Stimulated activated naive CD8-positive, alpha-beta T cell treated with anti-CD3 and anti-CD28 coated beads, Interleukin-15, amount 100 ng/mL, for 72 hours (primary cell): ENCODE measurements around the gene NUP205.

Experiments used
- ATAC-seq: fragments of 150-1000 bp; cut with Tn5 transposase; 2 replicates; pipeline ENCODE4 v1.10.0; 2021; ENCODE audit warnings: mild to moderate bottlenecking, moderate library complexity
- DNase-seq, 2 donors: peaks; one replicate each; pipeline ENCODE4 v3.0.0; 2021 to 2022
- H3K27ac Mint-ChIP-seq, 2 donors: one replicate each; pipeline ENCODE4 v1.8.0; 2022; ENCODE audit warnings: mild to moderate bottlenecking in 2 of 2, mixed read lengths in 2 of 2, moderate library complexity in 2 of 2
- H3K27me3 Mint-ChIP-seq: one replicate; pipeline ENCODE4 v1.8.0; 2022; ENCODE audit warnings: mixed read lengths
- H3K4me1 Mint-ChIP-seq: one replicate; pipeline ENCODE4 v1.8.0; 2022; ENCODE audit warnings: mild to moderate bottlenecking, mixed read lengths
- H3K4me3 Mint-ChIP-seq, 2 donors: one replicate each; pipeline ENCODE4 v1.8.0; 2022; ENCODE audit warnings: mild to moderate bottlenecking in 2 of 2, mixed read lengths in 2 of 2, moderate library complexity in 1 of 2
- H3K9me3 Mint-ChIP-seq, 2 donors: one replicate each; pipeline ENCODE4 v1.8.0; 2022; ENCODE audit warnings: mixed read lengths in 2 of 2

The NUP205 gene

DNA sequence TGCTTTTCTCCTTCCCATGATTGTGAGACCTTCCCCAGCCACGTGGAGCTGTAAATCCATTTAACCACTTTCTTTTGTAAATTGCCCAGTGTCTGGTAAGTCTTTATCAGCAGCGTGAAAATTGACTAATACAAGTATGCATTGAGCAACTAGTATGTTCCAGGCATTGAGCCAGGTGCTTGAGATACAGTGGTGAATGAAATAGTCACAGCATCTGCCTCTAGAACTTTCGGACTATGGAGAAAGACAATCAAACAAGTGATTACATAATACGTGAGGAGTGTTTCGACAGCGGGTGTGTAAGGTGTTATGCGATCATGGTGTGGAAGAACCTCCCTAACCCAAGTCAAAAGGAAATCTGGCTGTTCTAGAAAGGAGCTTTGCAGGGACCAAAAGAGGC, 21.6 kb upstream of the NUP205 start:
- Mint-ChIP-seq H3K4me1 (no peaks in the 10 kb centered on the region), H3K9me3 (no peaks in the 10 kb centered on the region), H3K27me3 (peaks cover 14% of the 10 kb centered on the region), H3K4me3 (no peak overlapping the region), H3K27ac (no peak overlapping the region)
- no peak for DNase-seq
- no peak for ATAC-seq

DNA sequence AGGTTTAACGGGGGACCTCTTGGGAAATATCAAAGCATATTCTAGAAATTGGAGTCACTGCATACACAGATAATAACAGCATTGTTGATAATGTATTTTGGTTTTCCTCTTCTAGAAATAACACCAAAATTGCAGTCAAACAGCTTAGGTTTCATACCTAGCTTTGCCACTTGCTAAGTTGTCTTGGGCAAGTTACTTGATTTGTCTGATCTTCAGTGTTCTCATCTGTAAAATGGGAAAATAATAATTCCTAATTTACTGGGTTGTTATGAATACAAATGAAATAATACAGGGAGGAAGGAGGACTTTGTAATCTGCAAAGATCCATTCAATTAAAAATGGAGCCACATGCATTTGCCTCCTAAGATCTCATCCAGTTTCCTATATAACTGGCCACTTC, 20.3 kb upstream of the NUP205 start:
- Mint-ChIP-seq H3K27me3 (peaks cover 14% of the 10 kb centered on the region), H3K9me3 (no peaks in the 10 kb centered on the region), H3K4me1 (no peaks in the 10 kb centered on the region), H3K27ac (no peak overlapping the region), H3K4me3 (no peak overlapping the region)
- DNase-seq (no peak), ATAC-seq (no peak)

DNA sequence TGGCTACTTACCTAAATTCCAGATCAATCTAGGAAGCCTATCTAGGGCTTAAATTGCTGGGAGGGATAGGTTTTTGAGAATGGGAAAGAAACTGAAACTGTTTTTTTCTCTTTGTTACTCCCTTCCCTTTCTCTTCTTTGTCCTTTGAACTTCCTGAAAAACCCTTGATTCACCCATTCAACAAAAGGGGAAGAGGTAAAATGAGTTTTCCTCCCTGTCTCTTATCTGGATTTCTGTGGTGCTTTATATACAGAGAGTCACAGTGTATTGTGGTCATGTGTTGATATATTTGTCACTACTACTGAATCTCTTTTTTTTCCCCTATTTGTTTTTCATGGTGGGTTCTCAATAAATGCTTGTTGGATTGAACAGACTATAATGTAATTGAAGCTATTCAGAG, 19.8 kb upstream of the NUP205 start:
- H3K27me3 Mint-ChIP-seq: peaks cover 14% of the 10 kb centered on the region
- H3K4me3 Mint-ChIP-seq: no peak overlapping the region
- no peaks in the 10 kb centered on the region for H3K9me3 Mint-ChIP-seq
- no peaks in the 10 kb centered on the region for H3K4me1 Mint-ChIP-seq
- H3K27ac Mint-ChIP-seq: no peak overlapping the region
- no peak for DNase-seq
- no peak for ATAC-seq

DNA sequence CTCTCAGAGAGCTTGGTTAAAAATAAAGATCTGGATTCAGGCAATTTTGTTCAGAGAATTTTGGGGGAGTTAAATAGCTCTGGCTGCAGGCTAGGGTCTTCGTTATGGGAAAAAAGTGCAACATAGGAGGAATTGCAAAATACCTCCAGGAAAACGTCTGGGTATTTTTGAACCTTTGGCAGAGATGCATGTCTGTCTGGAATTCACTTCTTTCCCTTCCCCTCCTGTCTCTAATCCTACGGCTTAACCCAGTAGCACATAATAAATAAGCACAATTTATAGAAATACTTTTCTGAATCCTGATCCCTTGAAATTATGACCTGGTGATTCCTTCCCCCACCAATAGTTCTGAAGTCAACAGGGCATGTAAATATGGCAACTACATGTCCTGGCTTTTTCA, 19.3 kb upstream of the NUP205 start:
- ATAC-seq (no peak), DNase-seq (no peak)
- H3K27me3 Mint-ChIP-seq: peaks cover 14% of the 10 kb centered on the region
- H3K9me3 Mint-ChIP-seq: no peaks in the 10 kb centered on the region
- no peak overlapping the region for H3K4me3 Mint-ChIP-seq
- H3K4me1 Mint-ChIP-seq: no peaks in the 10 kb centered on the region
- H3K27ac Mint-ChIP-seq: no peak overlapping the region

DNA sequence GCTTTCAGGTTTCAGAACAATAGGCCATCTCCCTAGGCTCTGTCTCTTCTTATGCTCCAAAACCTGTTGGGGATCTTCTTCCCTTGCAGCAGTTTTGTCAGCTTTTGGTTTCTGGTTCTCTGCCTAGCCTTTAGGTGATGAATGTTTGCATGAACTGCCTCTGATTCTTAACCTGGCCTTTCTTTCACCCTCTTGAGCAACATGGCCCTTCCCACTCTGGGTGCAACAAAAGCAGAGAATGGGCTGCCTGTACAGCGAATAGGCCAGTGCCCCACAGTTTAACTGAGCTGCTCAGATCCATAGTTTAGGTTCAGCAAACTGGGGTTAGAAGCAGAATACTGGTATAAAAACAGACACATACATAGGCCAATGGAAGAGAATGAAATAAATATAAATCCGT, 18.1 kb upstream of the NUP205 start:
- Mint-ChIP-seq H3K4me1 (no peaks in the 10 kb centered on the region), H3K27ac (no peak overlapping the region), H3K27me3 (peaks cover 14% of the 10 kb centered on the region), H3K4me3 (no peak overlapping the region), H3K9me3 (no peaks in the 10 kb centered on the region)
- DNase-seq (no peak), ATAC-seq (no peak)

DNA sequence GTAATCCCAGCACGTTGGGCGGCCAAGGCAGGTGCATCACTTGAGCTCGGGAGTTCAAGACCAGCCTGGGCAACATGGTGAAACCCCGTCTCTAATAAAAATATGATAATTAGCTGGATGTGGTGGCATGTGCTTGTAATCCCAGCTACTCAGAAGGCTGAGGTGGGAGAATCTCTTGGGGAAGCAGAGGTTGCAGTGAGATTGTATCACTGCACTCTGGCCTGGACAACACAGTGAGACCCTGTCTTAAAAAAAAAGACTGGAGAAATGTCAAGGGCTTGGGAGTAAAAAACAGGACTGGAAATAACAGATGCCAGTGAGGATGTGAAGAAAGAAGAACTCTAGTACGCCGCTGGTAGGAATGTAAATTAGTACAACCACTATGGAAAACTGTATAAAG, 16.7 kb upstream of the NUP205 start:
- Mint-ChIP-seq H3K27me3 (peaks cover 11% of the 10 kb centered on the region), H3K9me3 (no peaks in the 10 kb centered on the region), H3K4me3 (no peak overlapping the region), H3K27ac (no peak overlapping the region), H3K4me1 (no peaks in the 10 kb centered on the region)
- DNase-seq: no peak
- no peak for ATAC-seq

- H3K27me3 Mint-ChIP-seq: peaks cover 10% of the 10 kb centered on the region
- ATAC-seq: no peak
- H3K4me3 Mint-ChIP-seq: no peak overlapping the region
- DNase-seq: no peak
- H3K4me1 Mint-ChIP-seq: no peaks in the 10 kb centered on the region
- no peak overlapping the region for H3K27ac Mint-ChIP-seq
- no peaks in the 10 kb centered on the region for H3K9me3 Mint-ChIP-seq
Measured at GRCh38 chr7:135550196-135550595, 7.5 kb upstream of the NUP205 start.

DNA sequence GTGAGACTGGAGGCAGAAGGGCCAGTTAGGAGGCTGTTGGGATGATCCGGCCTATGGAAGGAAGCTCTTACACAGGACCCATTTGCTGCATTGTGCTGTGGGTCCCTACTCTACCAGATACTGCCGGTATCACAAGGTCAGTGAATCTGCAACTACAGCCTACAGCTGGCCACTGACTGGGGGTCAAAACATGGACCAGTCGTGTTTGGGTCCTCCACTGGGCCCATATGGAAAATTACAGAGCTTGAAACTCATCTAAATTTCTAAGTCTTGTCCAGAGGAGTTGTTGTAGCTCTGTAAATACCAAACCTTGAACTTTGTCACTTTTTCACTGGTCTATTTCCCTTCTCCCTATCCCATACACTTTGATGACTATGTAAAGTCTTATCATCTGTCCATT, 5.6 kb upstream of the NUP205 start:
- H3K27ac Mint-ChIP-seq: no peak overlapping the region
- ATAC-seq: no peak
- H3K9me3 Mint-ChIP-seq: no peaks in the 10 kb centered on the region
- no peak overlapping the region for H3K4me3 Mint-ChIP-seq
- DNase-seq: no peak
- peaks cover 10% of the 10 kb centered on the region for H3K27me3 Mint-ChIP-seq
- no peaks in the 10 kb centered on the region for H3K4me1 Mint-ChIP-seq

DNA sequence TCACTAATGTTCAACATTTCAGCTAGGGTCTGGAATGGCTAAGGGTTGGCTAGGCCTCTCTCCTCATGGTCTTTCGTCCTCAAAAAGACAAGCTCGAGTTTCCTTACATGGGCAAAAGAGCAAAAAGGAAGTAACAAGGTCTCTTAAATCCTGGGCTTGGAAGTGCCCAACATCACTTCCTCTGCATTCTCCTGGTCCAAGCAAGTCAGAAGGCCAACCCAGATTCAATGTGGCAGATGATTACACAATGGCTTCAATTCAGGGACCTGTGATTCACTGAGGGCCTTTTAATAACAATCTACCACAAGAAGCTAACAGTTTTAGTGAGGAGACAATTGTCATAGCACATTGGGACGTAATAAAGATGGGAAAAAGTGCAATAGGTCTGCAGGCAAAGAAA, 4.4 kb upstream of the NUP205 start:
- no peak for DNase-seq
- Mint-ChIP-seq H3K4me1 (no peaks in the 10 kb centered on the region), H3K27me3 (peaks cover 2% of the 10 kb centered on the region), H3K27ac (no peak overlapping the region), H3K4me3 (no peak overlapping the region), H3K9me3 (no peaks in the 10 kb centered on the region)
- ATAC-seq: no peak

- ATAC-seq: peak; percentile 77
- no peaks in the 10 kb centered on the region for H3K9me3 Mint-ChIP-seq
Measured at GRCh38 chr7:135558337-135558767, 635 bp downstream of the NUP205 start.

GRCh38 chr7:135558881-135559280, 1.2 kb downstream of the NUP205 start:
- DNase-seq (no peak), ATAC-seq (no peak)
- H3K4me1 Mint-ChIP-seq: peaks cover 24% of the 10 kb centered on the region
- no peak overlapping the region for H3K27ac Mint-ChIP-seq
- H3K9me3 Mint-ChIP-seq: no peaks in the 10 kb centered on the region
- H3K4me3 Mint-ChIP-seq: no peak overlapping the region
- no peaks in the 10 kb centered on the region for H3K27me3 Mint-ChIP-seq

More at GRCh38 chr7:135558337-135558767, 635 bp downstream of the NUP205 start:
- Mint-ChIP-seq H3K4me1 (peaks cover 24% of the 10 kb centered on the region), H3K27ac (no peak overlapping the region), H3K27me3 (no peaks in the 10 kb centered on the region), H3K4me3 (no peak overlapping the region)
- DNase-seq: peak; percentile 61 to 72

DNA sequence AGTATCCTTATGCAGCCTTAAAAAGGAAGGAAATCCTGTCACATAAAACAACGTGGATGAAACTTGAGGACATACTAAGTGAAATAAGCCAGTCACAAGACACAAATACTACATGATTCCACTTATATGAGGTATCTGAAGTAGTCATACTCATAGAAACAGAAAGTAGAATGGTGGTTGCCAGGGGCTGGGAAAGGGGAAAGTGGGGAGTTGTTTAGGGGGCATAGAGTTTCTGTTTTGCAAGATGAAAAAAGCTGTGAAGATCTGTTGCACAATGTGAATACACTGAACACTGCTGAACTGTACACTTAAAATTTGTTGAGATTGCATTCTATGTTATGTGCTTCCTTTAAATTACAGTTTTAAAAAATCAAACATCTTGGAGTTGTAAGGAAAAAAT, 2.9 kb downstream of the NUP205 start:
- Mint-ChIP-seq H3K27me3 (no peaks in the 10 kb centered on the region), H3K4me1 (peaks cover 24% of the 10 kb centered on the region), H3K27ac (no peak overlapping the region), H3K4me3 (peak overlapping the region in 1 of 2 donors; percentile 55), H3K9me3 (no peaks in the 10 kb centered on the region)
- no peak for ATAC-seq
- no peak for DNase-seq

GRCh38 chr7:135562720-135563119, 5.0 kb downstream of the NUP205 start:
- H3K4me1 Mint-ChIP-seq: peaks cover 24% of the 10 kb centered on the region
- DNase-seq: no peak

DNA sequence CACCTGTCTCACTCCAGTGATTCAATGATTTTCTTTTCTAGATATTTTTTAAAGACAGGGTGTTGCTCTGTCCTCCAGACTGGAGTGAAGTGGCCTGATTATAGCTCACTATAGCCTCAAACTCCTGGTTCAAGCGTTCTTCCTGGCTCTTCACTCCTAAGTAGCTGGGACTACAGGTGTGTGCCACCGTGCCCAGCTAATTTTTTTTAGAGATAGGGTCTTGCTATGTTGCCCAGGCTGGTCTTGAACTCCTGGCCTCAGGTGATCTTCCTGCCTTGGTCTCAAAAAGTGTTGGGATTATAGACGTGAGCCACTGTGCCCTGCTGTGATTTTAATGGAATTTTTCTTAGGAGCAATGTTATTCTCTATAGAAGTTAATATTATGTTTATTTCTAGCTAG, 14.1 kb downstream of the NUP205 start:
- Mint-ChIP-seq H3K9me3 (peaks cover 5 to 7% of the 10 kb centered on the region in 2 donors), H3K27ac (no peak overlapping the region), H3K4me1 (peaks cover 12% of the 10 kb centered on the region), H3K4me3 (no peak overlapping the region), H3K27me3 (no peaks in the 10 kb centered on the region)
- no peak for DNase-seq
- no peak for ATAC-seq

More at GRCh38 chr7:135562720-135563119, 5.0 kb downstream of the NUP205 start:
- Mint-ChIP-seq H3K9me3 (no peaks in the 10 kb centered on the region), H3K27ac (peak overlapping the region in 1 of 2 donors; percentile 28), H3K4me3 (no peak overlapping the region), H3K27me3 (no peaks in the 10 kb centered on the region)
- ATAC-seq: no peak

DNA sequence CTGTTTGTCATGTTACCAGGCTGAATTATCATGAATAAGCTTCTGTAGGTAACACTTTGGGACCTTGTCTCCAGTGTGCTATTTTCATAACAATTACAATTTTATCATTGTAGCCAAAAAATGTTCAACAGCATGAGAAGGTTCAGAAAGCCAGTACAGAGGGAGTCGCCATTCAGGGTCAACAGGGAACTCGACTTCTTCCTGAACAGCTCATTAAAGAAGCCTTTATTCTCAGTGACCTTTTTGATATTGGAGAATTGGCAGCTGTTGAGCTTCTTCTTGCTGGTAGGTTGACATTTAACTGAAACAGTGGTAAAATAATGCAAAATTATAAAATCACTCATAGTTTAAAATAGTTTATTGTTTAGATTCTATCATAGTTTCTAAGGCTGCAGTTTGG, 15.8 kb downstream of the NUP205 start:
- peaks cover 12% of the 10 kb centered on the region for H3K4me1 Mint-ChIP-seq
- no peaks in the 10 kb centered on the region for H3K27me3 Mint-ChIP-seq
- no peak overlapping the region for H3K27ac Mint-ChIP-seq
- H3K4me3 Mint-ChIP-seq: no peak overlapping the region
- ATAC-seq: no peak
- peaks cover 5 to 7% of the 10 kb centered on the region in 2 donors for H3K9me3 Mint-ChIP-seq
- no peak for DNase-seq

DNA sequence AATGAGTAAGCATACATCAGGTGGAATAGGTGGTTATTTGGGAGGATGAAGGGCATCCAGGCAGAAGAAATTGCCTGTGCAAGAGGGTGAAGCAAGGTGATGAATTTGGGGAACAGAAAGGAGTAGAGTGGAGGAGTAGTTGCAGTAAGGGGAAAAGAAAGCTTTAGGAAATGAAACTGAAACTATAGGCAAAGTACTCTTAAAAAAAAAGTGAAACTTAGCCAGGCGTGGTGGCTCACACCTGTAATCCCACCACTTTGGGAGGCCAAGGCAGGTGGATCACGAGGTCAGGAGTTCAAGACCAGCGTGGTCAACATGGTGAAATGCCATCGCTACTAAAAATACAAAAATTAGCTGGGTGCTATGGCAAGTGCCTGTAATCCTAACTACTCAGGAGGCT, 17.6 kb downstream of the NUP205 start:
- Mint-ChIP-seq H3K4me1 (peaks cover 12% of the 10 kb centered on the region), H3K27me3 (no peaks in the 10 kb centered on the region), H3K9me3 (peaks cover 5 to 7% of the 10 kb centered on the region in 2 donors), H3K27ac (no peak overlapping the region), H3K4me3 (no peak overlapping the region)
- DNase-seq: no peak
- no peak for ATAC-seq

DNA sequence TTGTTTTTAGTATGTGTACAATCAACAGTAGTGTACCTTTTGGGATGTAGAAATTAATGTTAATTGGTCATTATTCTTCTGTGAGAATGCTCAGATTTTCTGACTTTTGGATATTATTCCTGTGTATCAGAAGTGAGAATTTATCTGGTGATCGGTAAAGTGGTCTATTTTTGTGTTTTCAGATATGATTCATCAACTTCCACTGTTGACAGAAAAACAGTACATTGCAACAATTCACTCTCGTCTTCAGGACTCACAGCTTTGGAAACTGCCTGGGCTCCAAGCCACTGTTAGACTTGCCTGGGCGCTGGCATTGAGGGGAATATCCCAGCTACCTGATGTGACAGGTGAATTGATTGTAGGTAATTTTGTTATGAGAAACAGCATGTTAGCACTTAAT, 20.9 kb downstream of the NUP205 start:
- no peak for DNase-seq
- peaks cover 5 to 7% of the 10 kb centered on the region in 2 donors for H3K9me3 Mint-ChIP-seq

More for the DNA sequence above, 20.9 kb downstream of the NUP205 start:
- peaks cover 12% of the 10 kb centered on the region for H3K4me1 Mint-ChIP-seq
- no peaks in the 10 kb centered on the region for H3K27me3 Mint-ChIP-seq
- ATAC-seq: no peak
- H3K27ac Mint-ChIP-seq: no peak overlapping the region
- H3K4me3 Mint-ChIP-seq: no peak overlapping the region
